Neural cell (in vitro differentiated cells): Measurements from ENCODE around the gene IRS2.

Experiments used
- CTCF ChIP-seq: fragments of 450-650 bp; IDR thresholded peaks from 2 replicates; pipeline ENCODE4 v1.5.1; 2014; ENCODE audit warnings: antibody characterized with exemption, mild to moderate bottlenecking, moderate library complexity; ENCODE audit not compliant: poor library complexity, severe bottlenecking
- EP300 ChIP-seq: fragments of 450-650 bp; conservative IDR thresholded peaks from 2 replicates; pipeline ENCODE4 v1.6.1; 2014; ENCODE audit warnings: antibody characterized with exemption, mild to moderate bottlenecking, moderate library complexity; ENCODE audit not compliant: poor library complexity, severe bottlenecking
- EZH2 ChIP-seq: fragments of 200-600, 300-800 bp; shearing (Covaris generic), sonication (generic); IDR thresholded peaks from 2 replicates; pipeline ENCODE4 v1.6.1; 2014; ENCODE audit warnings: antibody characterized with exemption, low read length, borderline replicate concordance, mild to moderate bottlenecking; ENCODE audit not compliant: insufficient read depth, poor library complexity, severe bottlenecking
- POLR2AphosphoS5 ChIP-seq: IDR thresholded peaks from 2 replicates; pipeline ENCODE4 v1.6.1; 2012

- TF ChIP-seq CTCF (no peak), POLR2AphosphoS5 (no peak), EP300 (no peak), EZH2 (no peak)
Observed at GRCh38 chr13:109730812-109731335, 55.5 kb downstream of the IRS2 start.
